ENCODE measurements around the gene PRDM16. TPM values are rescaled to one million over a fixed set of nuclear protein-coding genes. Genes with fewer than 3 reads are reported as not detected.

Gene PRDM16
- total RNA-seq, 4 donors from 2014 or later: 0.19 to 1.6 (median 0.36) TPM

GRCh38 chr1:3415260-3416090 lies 346.5 kb downstream of the PRDM16 start:
- H3K27me3 ChIP-seq: peaks cover 91% of the 10 kb centered on the region
- WGBS: 66% methylated on average over 36 of the region's 39 CpGs
- DNase-seq (ENCODE audit: low spot score in 2 of 2): no peak
- H3K27ac ChIP-seq: no peak overlapping the region
- no peak overlapping the region for H3K4me3 ChIP-seq
- no peaks in the 10 kb centered on the region for H3K9me3 ChIP-seq
- no peaks in the 10 kb centered on the region for H3K36me3 ChIP-seq
- TF ChIP-seq POLR2A (IDR thresholded peaks at IDR 0.05) (no peak), POLR2AphosphoS5 (IDR thresholded peaks at IDR 0.05) (no peak), CTCF (IDR thresholded peaks at IDR 0.05) (no peak), EP300 (IDR thresholded peaks at IDR 0.05) (no peak)
- peaks cover 5% of the 10 kb centered on the region for H3K4me1 ChIP-seq

GRCh38 chr1:3417082-3417739 lies 348.2 kb downstream of the PRDM16 start:
- H3K36me3 ChIP-seq: no peaks in the 10 kb centered on the region
- no peak for DNase-seq (ENCODE audit: low spot score in 2 of 2)
- peaks cover 86% of the 10 kb centered on the region for H3K27me3 ChIP-seq
- H3K27ac ChIP-seq: no peak overlapping the region
- H3K9me3 ChIP-seq: no peaks in the 10 kb centered on the region
- H3K4me3 ChIP-seq: no peak overlapping the region
- H3K4me1 ChIP-seq: peaks cover 5% of the 10 kb centered on the region
- WGBS: 83% methylated on average over 6 of the region's 6 CpGs
- TF ChIP-seq CTCF (IDR thresholded peaks at IDR 0.05): no peak
- TF ChIP-seq POLR2AphosphoS5 (IDR thresholded peaks at IDR 0.05): no peak
- no peak for TF ChIP-seq POLR2A (IDR thresholded peaks at IDR 0.05)
- no peak for TF ChIP-seq EP300 (IDR thresholded peaks at IDR 0.05)

GRCh38 chr1:3417934-3418333 lies 348.9 kb downstream of the PRDM16 start:
- peaks cover 79% of the 10 kb centered on the region for H3K27me3 ChIP-seq
- H3K27ac ChIP-seq: no peak overlapping the region
- no peaks in the 10 kb centered on the region for H3K36me3 ChIP-seq
- WGBS: 88% methylated on average over 8 of the region's 9 CpGs
- no peak for DNase-seq (ENCODE audit: low spot score in 2 of 2)
- TF ChIP-seq POLR2A (IDR thresholded peaks at IDR 0.05) (no peak), CTCF (IDR thresholded peaks at IDR 0.05) (no peak), EP300 (IDR thresholded peaks at IDR 0.05) (no peak), POLR2AphosphoS5 (IDR thresholded peaks at IDR 0.05) (no peak)
- peaks cover 5% of the 10 kb centered on the region for H3K4me1 ChIP-seq
- H3K4me3 ChIP-seq: no peak overlapping the region
- no peaks in the 10 kb centered on the region for H3K9me3 ChIP-seq

GRCh38 chr1:3418600-3418999 lies 349.6 kb downstream of the PRDM16 start:
- no peak for DNase-seq (ENCODE audit: low spot score in 2 of 2)
- no peak overlapping the region for H3K4me3 ChIP-seq
- H3K9me3 ChIP-seq: no peaks in the 10 kb centered on the region
- H3K27ac ChIP-seq: no peak overlapping the region
- peaks cover 11% of the 10 kb centered on the region for H3K4me1 ChIP-seq
- TF ChIP-seq CTCF (IDR thresholded peaks at IDR 0.05) (no peak), POLR2AphosphoS5 (IDR thresholded peaks at IDR 0.05) (no peak), EP300 (IDR thresholded peaks at IDR 0.05) (no peak), POLR2A (IDR thresholded peaks at IDR 0.05) (no peak)
- H3K27me3 ChIP-seq: peaks cover 75% of the 10 kb centered on the region
- no peaks in the 10 kb centered on the region for H3K36me3 ChIP-seq
- no CpG with 5 or more reads among the region's 8 CpGs for WGBS
